Keratinocyte (primary cell): Measurements from ENCODE around the gene DLGAP1. TPM values are rescaled to one million over a fixed set of nuclear protein-coding genes. Genes with fewer than 3 reads are reported as not detected.

Experiments
- DNase-seq: peaks from one replicate; pipeline ENCODE4 v3.0.0-alpha.2; 2011; ENCODE audit warnings: low read depth, missing footprints, low spot score
- FAIRE-seq: peaks from 2 replicates; lab custom pipeline; 2011; peaks lifted over from hg19 to GRCh38; lab: Jason Lieb, UNC
- H2AFZ ChIP-seq: 2 replicates; pipeline ENCODE4 v1.6.0; 2012; ENCODE audit warnings: low read length, control low read depth, inconsistent platforms; ENCODE audit not compliant: control insufficient read depth
- H3K27ac ChIP-seq: 2 replicates; pipeline ENCODE4 v1.5.1; 2011; ENCODE audit warnings: low read length; ENCODE audit not compliant: control insufficient read depth, insufficient read depth
- H3K27me3 ChIP-seq: 3 replicates; pipeline ENCODE4 v1.6.0; 2011; ENCODE audit warnings: low read length; ENCODE audit not compliant: control insufficient read depth, insufficient read depth; ENCODE audit errors: extremely low read depth
- H3K36me3 ChIP-seq, 2 experiments: 2 replicates in 1 of 2; 3 replicates in 1 of 2; pipeline ENCODE4 v1.5.1; 2011; ENCODE audit warnings: low read length in 2 of 2, mild to moderate bottlenecking in 1 of 2; ENCODE audit not compliant: control insufficient read depth in 2 of 2, insufficient read depth in 2 of 2; ENCODE audit errors: extremely low read depth in 1 of 2
- H3K4me1 ChIP-seq: 3 replicates; pipeline ENCODE4 v1.5.1; 2011; ENCODE audit warnings: low read length; ENCODE audit not compliant: control insufficient read depth, insufficient read depth; ENCODE audit errors: extremely low read depth
- H3K4me2 ChIP-seq: 3 replicates; pipeline ENCODE4 v1.6.0; 2011; ENCODE audit warnings: low read depth, low read length; ENCODE audit not compliant: control insufficient read depth, insufficient read depth; ENCODE audit errors: extremely low read depth
- H3K4me3 ChIP-seq, 3 experiments: fragments of 200-600 bp in 1 of 3; sonication (generic) in 1 of 3; 2 replicates in 2 of 3; 3 replicates in 1 of 3; pipeline ENCODE4 v1.5.1; 2011 to 2016; ENCODE audit warnings: low read length in 3 of 3, mild to moderate bottlenecking in 3 of 3, control low read depth in 2 of 3, inconsistent platforms in 1 of 3, low read depth in 1 of 3, mixed read lengths in 1 of 3, mixed run types in 1 of 3, moderate library complexity in 1 of 3; ENCODE audit not compliant: control insufficient read depth in 2 of 3, insufficient read depth in 2 of 3; ENCODE audit errors: extremely low read depth in 1 of 3
- H3K79me2 ChIP-seq: 2 replicates; pipeline ENCODE4 v1.6.0; 2012; ENCODE audit warnings: low read length; ENCODE audit not compliant: control insufficient read depth, insufficient read depth
- H3K9ac ChIP-seq: 3 replicates; pipeline ENCODE4 v1.6.0; 2011; ENCODE audit warnings: low read length; ENCODE audit not compliant: control insufficient read depth, insufficient read depth; ENCODE audit errors: extremely low read depth
- H3K9me1 ChIP-seq: 3 replicates; pipeline ENCODE4 v1.6.0; 2011; ENCODE audit warnings: low read length; ENCODE audit not compliant: control insufficient read depth, insufficient read depth; ENCODE audit errors: extremely low read depth
- H3K9me3 ChIP-seq: 2 replicates; pipeline ENCODE4 v1.5.1; 2012; ENCODE audit warnings: low read depth, low read length; ENCODE audit not compliant: control insufficient read depth
- H4K20me1 ChIP-seq: 3 replicates; pipeline ENCODE4 v1.6.0; 2011; ENCODE audit warnings: low read length; ENCODE audit not compliant: control insufficient read depth, insufficient read depth; ENCODE audit errors: extremely low read depth
- CTCF ChIP-seq, 3 experiments: IDR thresholded peaks in 1 of 3; conservative IDR thresholded peaks in 1 of 3; optimal IDR thresholded peaks in 1 of 3; 2 replicates in 2 of 3; 3 replicates in 1 of 3; pipeline versions ENCODE3 to v1.5.1; 2011; ENCODE audit warnings: low read length in 3 of 3, mild to moderate bottlenecking in 3 of 3, moderate library complexity in 2 of 3, control low read depth in 1 of 3, inconsistent platforms in 1 of 3; ENCODE audit not compliant: insufficient read depth in 2 of 3; ENCODE audit errors: extremely low read depth in 1 of 3
- EZH2 ChIP-seq: IDR thresholded peaks from one replicate; pipeline ENCODE4 v1.6.1; 2012; ENCODE audit warnings: inconsistent platforms, mild to moderate bottlenecking, low read length, moderate library complexity
- dilution Hi-C: fragments of 300-500 bp; cut with MboI; formaldehyde crosslinking; loops from one replicate; pipeline ENCODE4 v1.7.0; 2020; ENCODE audit warnings: low sequenced_read_pairs; ENCODE audit not compliant: extremely low pct_ligation_motif_present
- polyA plus RNA-seq, 5 experiments: library from polyadenylated mRNA; depleted of rRNA in 3 of 5; stranded (reverse) in 3 of 5; stranded (forward) in 1 of 5; unstranded in 1 of 5; fragments of >200 nt; gene quantifications; 1 replicate in 1 of 5; 2 replicates in 3 of 5; 3 replicates in 1 of 5; pipeline versions ENCODE4 v1.2.1 to v1.2.3, GENCODE V29; 2011 to 2012; ENCODE audit warnings: missing spikeins in 2 of 5, low read depth in 1 of 5, low replicate concordance in 1 of 5

DLGAP1 gene
- polyA plus RNA-seq, 1 donor (not counting 4 experiments of a cell fraction or from before 2014, with no cell fraction given): not detected

GRCh38 chr18:3692113-3692621 is 762.9 kb downstream of the DLGAP1 start:
- no peak overlapping the region for H2AFZ ChIP-seq
- no peaks in the 10 kb centered on the region for H3K9me1 ChIP-seq
- H3K27me3 ChIP-seq: no peaks in the 10 kb centered on the region
- H3K79me2 ChIP-seq: no peaks in the 10 kb centered on the region
- H4K20me1 ChIP-seq: no peaks in the 10 kb centered on the region
- no peaks in the 10 kb centered on the region for H3K4me1 ChIP-seq
- no peak overlapping the region for H3K9ac ChIP-seq
- H3K4me3 ChIP-seq: no peak overlapping the region
- dilution Hi-C loops: no loop called here
- FAIRE-seq (no peak), DNase-seq (no peak)
- no peak for TF ChIP-seq CTCF (optimal IDR thresholded peaks at IDR 0.05 in 1 of 3, IDR thresholded peaks at IDR 0.05 in 1 of 3, conservative IDR thresholded peaks at IDR 0.05 in 1 of 3; ENCODE audit: extremely low read depth in 1 of 3, insufficient read depth in 2 of 3, low read length in 3 of 3)
- TF ChIP-seq EZH2: no peak
- H3K36me3 ChIP-seq: no peaks in the 10 kb centered on the region
- no peak overlapping the region for H3K27ac ChIP-seq
- no peak overlapping the region for H3K4me2 ChIP-seq
- H3K9me3 ChIP-seq: no peaks in the 10 kb centered on the region

- Histone ChIP-seq H3K36me3 (no peaks in the 10 kb centered on the region), H3K4me2 (no peak overlapping the region), H3K9ac (no peak overlapping the region), H2AFZ (no peak overlapping the region), H3K27me3 (no peaks in the 10 kb centered on the region), H3K4me1 (no peaks in the 10 kb centered on the region), H3K9me1 (no peaks in the 10 kb centered on the region), H3K4me3 (no peak overlapping the region), H3K9me3 (no peaks in the 10 kb centered on the region), H4K20me1 (no peaks in the 10 kb centered on the region), H3K27ac (no peak overlapping the region), H3K79me2 (no peaks in the 10 kb centered on the region)
- dilution Hi-C loops: no loop called here
- DNase-seq (no peak), FAIRE-seq (no peak)
- TF ChIP-seq EZH2 (no peak), CTCF (optimal IDR thresholded peaks at IDR 0.05 in 1 of 3, IDR thresholded peaks at IDR 0.05 in 1 of 3, conservative IDR thresholded peaks at IDR 0.05 in 1 of 3; ENCODE audit: extremely low read depth in 1 of 3, insufficient read depth in 2 of 3, low read length in 3 of 3) (no peak)
Measured at GRCh38 chr18:3691705-3692104, 763.4 kb downstream of the DLGAP1 start.
